MV-4-11 (cell line): Measurements from ENCODE around the gene SLC31A1.

ENCODE experiments used
- DNase-seq: peaks from one replicate; lab custom pipeline; 2025; lab: John Stamatoyannopoulos, UW

Gene SLC31A1

GRCh38 chr9:113221003-113221799 is at the start of gene SLC31A1, which contains the start of gene FKBP15:
SLC31A1 (plus strand) TSS chr9:113221544; CDS start chr9:113256149, 34,605 bp downstream.
FKBP15 (minus strand) TSS chr9:113221277; CDS start chr9:113221243, 34 bp downstream.
- DNase-seq: peak; percentile 97

GRCh38 chr9:113173341-113173740 is 48.0 kb upstream of the SLC31A1 start:
- no peak for DNase-seq

GRCh38 chr9:113176803-113177202 is 44.5 kb upstream of the SLC31A1 start:
- DNase-seq: peak; percentile 24

- no peak for DNase-seq
Measured at GRCh38 chr9:113177251-113177650, 44.1 kb upstream of the SLC31A1 start.

- DNase-seq: no peak
Measured at GRCh38 chr9:113178087-113178486, 43.3 kb upstream of the SLC31A1 start.

- DNase-seq: no peak
Measured at GRCh38 chr9:113179839-113180238, 41.5 kb upstream of the SLC31A1 start.

- no peak for DNase-seq
Measured at GRCh38 chr9:113181165-113181564, 40.2 kb upstream of the SLC31A1 start.

GRCh38 chr9:113183956-113184488 is 37.3 kb upstream of the SLC31A1 start:
- DNase-seq: no peak

GRCh38 chr9:113184539-113184938 is 36.8 kb upstream of the SLC31A1 start:
- DNase-seq: no peak

GRCh38 chr9:113185271-113185670 is 36.1 kb upstream of the SLC31A1 start:
- no peak for DNase-seq

- no peak for DNase-seq
Measured at GRCh38 chr9:113186137-113186755, 35.1 kb upstream of the SLC31A1 start.

GRCh38 chr9:113187929-113188595 is 33.3 kb upstream of the SLC31A1 start:
- peak; percentile 94 for DNase-seq

- no peak for DNase-seq
Measured at GRCh38 chr9:113192455-113192854, 28.9 kb upstream of the SLC31A1 start.

- DNase-seq: no peak
Measured at GRCh38 chr9:113199683-113200329, 21.5 kb upstream of the SLC31A1 start.

GRCh38 chr9:113205432-113205831 is 15.9 kb upstream of the SLC31A1 start:
- DNase-seq: peak; percentile 50

GRCh38 chr9:113205861-113206260 is 15.5 kb upstream of the SLC31A1 start:
- peak; percentile 47 for DNase-seq

- no peak for DNase-seq
Measured at GRCh38 chr9:113210815-113211214, 10.5 kb upstream of the SLC31A1 start.

- no peak for DNase-seq
Measured at GRCh38 chr9:113215132-113215531, 6.2 kb upstream of the SLC31A1 start.

GRCh38 chr9:113216406-113216805 is 4.9 kb upstream of the SLC31A1 start:
- DNase-seq: no peak

GRCh38 chr9:113219186-113219936 is 2.0 kb upstream of the SLC31A1 start:
- peak; percentile 91 for DNase-seq

- DNase-seq: peak; percentile 88
Measured at GRCh38 chr9:113219969-113220368, 1.4 kb upstream of the SLC31A1 start.
